GM18511 (cell line): ENCODE results near the gene NPEPL1.
"Not testable (repeated sequence)": the region's sequence is repeated elsewhere in the genome, so short reads cannot be mapped to it uniquely, and the experiment has no call there.

Experiments
- ATAC-seq: cut with Tn5 transposase; IDR thresholded peaks from one replicate; pipeline ENCODE4 v1.9.1; 2021; ENCODE audit warnings: mild to moderate bottlenecking, moderate library complexity; ENCODE audit not compliant: unreplicated experiment

Gene NPEPL1

DNA sequence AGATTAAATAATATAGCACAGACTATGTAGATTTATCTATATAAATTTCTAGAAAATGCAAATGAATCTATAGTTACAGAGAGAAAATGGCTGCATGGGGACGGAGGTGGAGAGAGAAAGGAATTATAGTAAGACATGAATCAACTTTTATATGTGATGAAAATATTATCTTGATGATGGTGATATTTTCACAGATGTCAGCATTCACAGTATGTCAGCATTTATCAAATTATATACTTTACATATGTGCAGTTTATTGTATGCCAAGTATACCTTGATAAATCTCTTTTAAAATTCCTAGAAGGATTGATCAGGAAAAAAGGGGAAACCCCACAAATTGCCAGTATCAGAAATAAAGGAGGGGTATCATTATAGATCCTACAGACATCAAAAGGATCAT is 44.6 kb downstream of the NPEPL1 start:
- no peak for ATAC-seq

DNA sequence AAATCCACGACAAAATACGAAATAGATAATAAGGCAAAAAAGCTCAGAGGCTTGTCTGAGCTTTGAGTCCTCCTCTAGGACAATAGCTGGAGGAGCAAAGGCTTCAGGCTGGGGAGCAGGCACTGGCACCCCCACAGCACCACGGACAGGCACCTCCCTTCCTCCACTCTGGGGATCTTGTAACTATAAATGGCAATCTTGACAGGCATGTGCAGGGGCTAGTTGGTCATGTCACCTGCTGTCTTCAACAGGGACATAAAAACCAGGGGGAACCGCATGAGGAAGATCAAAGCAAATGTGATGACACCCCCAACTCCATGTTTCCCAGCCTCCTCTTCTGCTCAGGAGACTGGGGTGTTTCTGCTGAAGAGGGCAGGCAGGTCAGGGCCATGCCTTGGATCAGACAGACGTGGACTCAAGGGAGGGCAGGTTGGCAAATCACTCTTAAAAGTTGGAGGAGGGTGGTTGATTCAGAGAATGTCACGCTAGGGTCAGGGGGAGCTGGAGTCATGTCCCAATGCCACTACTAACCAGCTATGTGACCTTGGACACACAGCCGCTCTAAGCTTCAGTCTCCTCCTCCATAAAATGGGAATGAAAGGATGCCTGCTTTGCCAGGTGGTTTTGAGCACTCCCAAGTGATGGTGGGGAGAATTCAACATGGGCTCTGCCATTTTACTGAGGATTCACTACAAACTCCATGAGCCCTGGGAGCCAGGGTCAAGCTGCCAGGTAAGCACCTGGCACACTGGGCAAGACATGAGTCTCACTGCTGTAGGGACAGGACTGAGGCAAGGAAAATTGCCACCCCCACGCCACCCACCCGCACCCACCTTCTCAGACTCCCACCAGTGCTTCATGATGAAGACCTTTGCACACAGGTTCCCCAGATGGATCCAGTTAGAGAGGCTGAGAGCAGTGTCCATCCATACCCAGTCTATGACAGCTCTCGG is 48.0 kb downstream of the NPEPL1 start:
- ATAC-seq: no peak

DNA sequence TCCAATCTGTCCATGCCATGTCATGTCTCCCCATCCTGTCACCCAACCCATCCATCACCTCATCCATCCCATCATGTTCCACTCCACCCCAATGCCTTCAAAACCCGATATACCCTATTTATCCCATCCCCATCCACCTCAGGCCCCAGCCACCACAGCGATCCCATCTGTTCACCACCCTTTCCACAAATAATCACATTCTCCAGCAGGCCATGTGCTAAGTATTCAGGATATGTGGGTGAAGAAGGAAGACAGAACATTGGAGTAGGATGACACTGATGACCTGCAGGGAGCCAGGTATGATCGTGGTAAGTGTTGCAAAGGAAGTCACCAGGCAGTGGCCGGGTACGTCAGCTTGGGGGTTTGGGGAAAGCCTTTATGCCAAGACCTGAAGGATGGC is 48.8 kb downstream of the NPEPL1 start:
- no peak for ATAC-seq

DNA sequence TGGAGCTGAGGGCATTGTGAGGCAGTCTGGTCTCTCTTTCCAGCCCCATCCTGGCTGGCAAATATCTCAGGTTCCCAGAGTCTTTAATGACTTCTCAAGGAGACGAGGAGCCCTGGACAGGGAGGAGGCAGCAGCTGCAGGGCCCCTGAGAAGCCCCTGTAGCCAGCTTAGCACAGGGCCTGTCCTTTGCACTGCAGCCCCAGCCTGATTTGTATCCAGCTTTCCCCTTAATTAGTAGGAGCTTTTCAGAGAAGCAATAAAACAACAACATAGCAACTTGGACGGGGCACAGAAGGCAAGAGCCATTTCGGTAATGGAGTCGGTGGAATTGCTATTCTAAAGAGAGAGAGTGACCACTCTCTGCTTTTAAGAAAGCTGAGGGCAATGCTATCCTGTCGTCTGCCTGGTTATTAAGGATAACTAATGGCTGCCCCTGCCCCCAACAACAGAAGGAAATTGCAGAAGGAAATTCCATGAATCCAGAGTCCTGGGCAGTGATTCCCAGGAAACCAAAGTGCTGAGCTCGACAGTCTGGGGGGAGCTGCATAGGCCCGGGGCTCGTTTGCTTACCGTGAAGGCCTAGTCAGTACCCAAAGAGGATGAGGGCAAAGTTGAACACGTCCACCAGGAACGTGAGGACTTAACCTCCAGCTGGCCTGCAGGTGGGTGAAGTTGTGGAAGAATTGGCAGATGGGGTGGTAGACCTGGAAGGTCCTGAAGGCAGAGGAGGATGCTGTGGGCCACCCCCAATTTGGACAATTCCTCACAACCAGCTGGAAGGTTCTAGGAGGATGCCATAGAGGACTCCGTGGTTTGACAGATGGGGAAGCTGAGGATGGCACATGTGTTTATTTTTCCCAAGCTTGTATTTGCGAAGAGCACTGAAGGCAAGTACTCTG is 50.3 kb downstream of the NPEPL1 start:
- no peak for ATAC-seq

DNA sequence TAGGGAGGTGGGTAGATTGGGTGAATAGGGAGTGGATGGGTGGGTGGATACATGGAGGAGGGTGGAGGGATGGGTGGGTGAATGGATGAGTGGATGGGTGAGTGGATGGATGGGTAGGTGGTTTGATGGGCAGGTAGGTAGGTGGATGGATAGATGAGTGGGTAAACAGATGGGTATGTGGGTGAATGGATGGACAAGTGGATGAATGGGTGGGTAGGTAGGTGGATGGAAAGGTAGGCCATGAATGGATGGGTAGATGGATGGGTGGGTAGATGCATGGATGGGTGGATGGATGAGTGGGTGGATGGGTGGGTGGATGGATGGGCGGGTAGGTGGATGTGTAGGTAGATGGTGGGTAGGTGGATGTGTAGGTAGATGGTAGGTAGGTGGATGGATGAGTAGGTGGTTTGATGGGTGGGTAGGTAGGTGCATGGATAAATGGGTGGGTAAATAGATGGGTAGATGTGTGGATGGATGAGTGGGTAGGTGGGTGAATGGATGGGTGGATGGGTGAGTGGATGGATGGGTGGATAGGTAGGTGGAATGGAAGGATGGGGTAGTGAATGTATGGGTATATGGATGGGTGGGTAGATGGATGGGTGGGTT is 51.4 kb downstream of the NPEPL1 start:
- no peak for ATAC-seq

DNA sequence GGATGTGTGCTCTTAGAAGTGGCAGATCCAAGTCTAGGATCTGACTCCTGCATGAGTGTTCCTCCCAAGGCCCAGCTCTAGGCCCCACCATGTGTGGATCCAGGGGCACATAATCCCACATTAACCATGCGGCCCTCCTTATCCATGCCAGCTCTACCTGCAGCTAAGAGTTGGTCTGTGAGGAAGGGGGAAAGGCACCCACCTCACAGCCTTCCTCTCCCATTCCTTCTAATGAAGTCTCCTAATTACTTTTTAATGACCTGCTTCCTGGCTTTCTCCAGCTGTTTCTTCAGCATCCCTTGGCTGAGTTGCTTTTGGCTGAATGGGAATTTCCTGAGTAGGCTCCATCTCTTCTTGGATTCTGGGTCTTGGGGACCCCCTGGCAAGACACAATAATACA is 52.2 kb downstream of the NPEPL1 start:
- no peak for ATAC-seq

DNA sequence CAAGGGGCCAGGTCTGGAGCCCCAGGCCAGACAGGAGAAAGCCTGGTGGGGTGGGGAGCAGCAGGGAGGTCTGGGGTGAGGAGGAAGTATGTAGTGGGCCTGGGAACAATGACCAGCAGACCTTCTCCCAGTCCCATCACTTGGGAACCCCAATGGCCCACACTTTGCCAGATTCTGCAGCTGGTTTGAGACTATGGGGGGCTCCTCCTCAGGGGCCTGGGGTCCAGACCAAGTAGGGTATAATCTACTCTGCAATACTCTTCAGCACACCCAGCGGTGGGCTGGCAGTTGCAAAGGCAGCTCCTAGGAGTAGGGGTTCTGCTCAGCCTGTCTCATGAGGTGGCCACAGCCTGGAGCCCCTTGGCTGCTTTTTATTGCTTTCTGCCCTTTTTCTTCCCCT is 52.8 kb downstream of the NPEPL1 start:
- no peak for ATAC-seq

DNA sequence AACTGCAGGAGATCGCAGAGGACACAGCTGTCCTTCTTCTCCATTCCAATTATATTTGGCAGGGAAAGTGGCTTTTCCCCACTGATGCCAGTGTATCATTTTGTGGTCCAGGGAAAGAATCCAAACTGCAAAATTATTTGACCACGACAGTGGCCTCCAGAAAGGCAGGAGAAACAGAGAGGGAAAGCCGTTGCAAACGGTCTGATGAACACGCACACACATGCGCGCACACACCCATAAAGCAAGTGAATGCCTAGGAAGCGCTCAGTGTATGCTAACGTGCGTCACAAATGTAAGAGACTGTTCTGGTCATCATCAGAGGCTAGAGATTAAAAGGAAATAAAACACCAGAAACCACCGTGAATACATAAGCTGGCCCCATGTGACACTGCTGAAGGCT is 54.0 kb downstream of the NPEPL1 start:
- no peak for ATAC-seq

DNA sequence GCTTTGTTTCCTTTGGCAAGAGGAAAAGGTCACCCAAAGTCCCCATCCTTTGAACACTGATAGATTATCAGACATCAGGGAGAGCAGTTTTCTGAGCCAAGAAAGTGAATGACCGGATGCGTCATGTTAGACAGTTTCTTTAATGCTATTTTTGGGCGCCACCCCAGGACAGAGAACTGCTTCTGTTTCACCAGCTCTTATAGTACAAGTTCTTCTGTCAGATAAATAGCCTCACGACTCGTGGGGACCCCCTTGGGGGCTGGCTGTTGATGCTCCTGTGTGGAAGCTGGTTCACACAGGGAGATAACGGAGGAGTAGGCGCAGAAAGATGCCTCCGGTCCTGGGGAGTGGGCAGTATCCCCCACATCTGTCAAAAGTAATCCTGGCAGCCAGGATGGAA is 54.6 kb downstream of the NPEPL1 start:
- no peak for ATAC-seq

DNA sequence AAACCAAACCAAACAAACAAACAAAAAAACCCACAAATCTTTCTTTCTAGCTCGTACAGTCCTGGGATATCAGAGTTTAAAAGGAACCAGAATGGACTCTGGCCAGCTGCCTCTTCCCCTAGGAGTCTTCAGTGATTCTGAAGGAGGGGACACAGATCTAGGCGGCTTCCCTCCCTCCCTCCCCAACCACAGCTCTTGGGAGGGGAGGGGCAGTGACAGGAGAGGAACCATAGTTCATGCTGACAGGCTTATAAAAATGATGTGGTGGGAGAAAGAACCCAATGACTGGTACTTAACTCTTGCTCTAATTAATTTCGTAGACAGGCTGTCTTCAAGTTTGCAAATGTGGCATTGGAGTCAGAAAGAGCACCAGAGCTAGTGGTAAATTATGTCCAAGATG is 56.0 kb downstream of the NPEPL1 start:
- ATAC-seq: no peak

DNA sequence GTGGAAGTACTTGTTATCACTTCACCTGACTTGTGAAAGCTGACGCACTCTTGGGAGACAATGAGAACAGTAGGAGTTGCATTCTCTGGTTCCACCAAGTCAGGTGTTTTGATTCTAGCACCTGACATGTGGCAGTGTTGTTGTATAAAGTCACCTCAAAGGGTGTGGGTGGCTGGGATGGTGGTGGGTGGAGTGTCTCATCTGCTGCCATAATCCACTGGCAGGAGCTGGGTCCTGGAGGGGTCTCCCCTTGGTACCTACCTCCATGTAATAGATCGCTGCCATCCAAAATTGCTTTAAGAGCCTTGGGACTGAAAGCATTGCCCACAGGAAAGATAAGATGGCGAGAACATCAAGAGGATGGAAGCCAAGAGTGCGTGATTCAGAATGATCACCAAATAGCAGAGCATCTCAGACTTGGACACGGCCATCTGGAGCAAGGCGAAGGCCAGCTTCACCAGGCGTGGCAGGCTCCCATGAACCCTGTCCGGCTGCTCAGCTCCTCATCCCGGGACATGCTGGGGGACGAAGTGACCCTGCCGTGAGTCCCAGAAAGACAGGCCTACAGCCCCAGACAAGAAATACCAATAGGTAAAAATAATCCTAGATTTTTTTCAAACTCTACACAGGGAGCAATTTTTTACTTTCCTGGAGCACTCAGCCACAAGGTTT is 56.6 kb downstream of the NPEPL1 start:
- no peak for ATAC-seq

DNA sequence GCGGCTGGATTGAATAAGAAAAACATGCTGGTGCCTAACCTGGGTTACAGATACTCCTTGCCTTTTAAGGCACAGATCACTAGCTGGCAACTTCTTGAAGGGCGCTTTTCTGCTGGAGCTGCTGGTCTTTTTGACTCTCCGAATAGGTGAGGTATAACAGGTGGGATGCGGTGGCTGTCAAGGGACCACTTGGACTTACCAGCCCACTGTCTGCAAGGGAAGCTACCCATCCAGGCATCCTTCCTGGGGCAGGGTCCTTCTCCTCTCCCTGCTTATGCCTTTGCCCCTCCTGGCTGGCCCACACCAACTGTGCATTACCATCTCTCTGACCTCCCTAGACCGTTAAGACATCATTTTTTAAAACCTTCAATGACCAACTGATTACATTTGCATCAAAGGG is 57.4 kb downstream of the NPEPL1 start:
- no peak for ATAC-seq

DNA sequence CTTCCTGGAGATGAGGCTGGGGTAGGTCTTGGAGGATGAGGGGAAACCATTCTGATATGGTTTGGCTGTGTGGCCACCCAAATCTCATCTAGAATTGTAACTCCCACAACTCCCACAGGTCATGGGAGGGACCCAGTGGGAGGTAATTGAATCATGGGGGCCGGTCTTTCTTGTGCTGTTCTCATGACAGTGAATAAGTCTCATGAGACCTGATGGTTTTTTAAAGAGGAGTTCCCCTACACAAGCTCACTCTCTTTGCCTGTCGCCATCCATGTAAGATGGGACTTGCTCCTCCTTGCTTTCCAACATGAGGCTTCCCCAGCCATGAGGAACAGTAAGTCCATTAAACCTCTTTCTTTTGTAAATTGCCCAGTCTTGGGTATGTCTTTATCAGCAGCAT is 58.1 kb downstream of the NPEPL1 start:
- ATAC-seq: not testable (repeated sequence)

DNA sequence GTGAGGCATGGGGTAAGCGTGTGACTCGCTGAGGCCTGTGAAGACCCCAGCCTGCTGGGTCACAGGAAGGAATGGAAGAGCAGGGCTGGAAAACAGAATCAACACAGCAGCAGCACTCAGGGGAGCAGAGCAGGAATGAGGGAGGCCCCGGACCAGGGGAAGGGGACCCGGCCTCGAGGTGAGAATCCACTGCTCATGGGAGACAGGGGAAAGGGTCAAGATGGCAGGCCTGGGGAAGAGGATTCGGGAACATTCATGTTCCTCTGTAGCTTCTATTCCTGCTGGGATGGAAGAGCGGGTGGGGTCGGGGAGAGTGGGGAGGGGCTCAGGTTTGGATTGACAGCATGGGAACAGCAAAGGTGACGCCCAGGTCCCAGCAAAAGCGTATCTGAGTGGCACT is 59.4 kb downstream of the NPEPL1 start:
- ATAC-seq: no peak

DNA sequence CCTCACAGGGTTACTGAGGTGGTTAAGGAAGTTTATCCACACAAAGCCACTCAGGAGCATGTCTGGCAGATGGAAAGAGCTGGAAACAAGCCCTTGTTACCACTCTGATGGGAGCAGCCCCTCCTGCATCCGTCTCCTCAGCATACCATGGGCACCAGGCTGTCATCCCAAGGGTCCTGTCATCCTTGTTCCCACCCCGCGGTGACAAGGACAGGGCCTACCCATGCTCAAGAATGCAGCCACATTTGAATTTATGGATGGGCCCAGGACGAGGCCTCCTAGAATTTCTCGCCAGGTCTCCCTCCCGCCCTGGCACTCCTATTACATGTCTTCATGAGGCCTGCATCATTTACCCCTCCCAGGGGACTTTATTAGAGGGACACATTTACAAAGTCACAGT is 60.0 kb downstream of the NPEPL1 start:
- ATAC-seq: no peak

DNA sequence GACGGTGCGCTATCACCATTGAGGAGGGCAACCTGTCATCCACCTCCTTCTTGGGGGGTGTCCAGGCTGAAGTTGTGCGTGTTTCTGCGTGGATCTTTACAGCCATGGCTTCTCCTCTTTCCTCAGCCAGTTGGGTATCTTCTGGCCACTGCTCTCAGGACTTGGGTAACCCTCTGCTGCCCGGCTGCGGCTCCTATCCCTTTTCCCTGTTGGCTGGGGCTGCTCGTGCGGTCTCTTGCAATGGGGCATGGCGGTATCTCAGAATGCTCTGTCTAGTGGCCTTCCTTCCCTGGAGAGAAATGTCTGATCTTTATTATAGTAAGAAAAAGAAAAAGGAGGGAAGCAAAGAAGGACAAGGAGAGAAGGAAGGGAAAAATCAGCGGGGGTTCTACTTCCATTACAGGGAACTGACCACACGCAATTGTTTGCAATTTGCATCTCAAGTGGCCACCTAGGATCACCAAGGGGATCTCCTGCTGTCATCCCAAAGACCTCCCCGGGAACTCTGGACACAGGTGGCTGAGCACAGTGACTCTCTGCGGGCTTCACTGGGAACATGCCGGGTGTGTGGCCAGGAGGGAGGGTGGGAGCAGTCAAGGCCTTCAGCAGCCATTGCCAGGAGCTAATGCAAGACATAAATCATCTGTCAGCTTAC is 60.8 kb downstream of the NPEPL1 start:
- no peak for ATAC-seq

DNA sequence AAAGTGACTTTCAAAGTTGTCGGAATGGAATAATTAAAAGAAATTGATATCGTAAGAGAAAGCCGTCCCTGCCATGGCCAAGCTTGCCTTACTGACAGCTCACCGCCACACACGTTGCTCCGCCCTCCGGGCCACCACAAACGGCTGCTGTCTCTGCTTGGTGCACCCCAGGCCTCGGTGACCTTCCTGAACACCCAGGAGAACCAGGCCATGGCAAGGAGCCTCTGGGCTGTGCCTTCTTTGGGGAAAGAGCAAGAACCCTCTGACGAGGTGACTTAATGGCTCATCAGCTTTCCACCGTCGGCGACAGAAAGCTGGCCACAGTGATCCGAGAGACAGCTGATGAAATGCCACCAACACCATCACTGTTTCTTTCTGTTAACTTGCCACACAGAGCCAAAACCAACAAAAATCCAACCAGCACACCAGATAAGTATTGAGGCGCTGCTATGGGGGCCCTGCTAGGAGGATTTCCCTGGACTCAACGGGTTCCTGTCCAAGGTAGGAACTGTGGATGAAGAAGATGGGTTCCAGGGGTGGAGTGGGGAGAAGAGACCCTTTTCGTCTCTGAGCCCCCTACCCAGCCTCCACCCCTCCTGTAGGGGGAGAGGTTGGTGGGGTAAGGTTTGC is 61.4 kb downstream of the NPEPL1 start:
- no peak for ATAC-seq

DNA sequence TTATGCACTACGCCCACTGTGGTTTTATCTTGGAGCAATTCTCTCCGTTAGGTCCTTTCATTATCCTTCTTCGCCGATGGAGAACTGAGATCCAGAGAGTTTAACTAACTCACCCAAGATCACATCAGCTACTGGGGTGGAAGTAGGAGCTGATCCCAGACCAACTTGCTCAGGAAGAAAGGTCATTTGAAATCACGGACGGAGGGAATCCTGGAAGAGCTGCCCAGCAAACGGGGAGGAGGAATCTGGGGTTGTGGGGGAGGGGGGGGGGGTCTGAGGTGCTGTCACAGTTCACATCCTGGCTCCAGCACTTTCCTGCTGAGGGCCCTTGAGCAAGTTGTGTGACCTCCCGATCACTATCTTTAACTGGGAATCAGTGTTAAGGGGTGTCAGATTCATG is 62.0 kb downstream of the NPEPL1 start:
- no peak for ATAC-seq

DNA sequence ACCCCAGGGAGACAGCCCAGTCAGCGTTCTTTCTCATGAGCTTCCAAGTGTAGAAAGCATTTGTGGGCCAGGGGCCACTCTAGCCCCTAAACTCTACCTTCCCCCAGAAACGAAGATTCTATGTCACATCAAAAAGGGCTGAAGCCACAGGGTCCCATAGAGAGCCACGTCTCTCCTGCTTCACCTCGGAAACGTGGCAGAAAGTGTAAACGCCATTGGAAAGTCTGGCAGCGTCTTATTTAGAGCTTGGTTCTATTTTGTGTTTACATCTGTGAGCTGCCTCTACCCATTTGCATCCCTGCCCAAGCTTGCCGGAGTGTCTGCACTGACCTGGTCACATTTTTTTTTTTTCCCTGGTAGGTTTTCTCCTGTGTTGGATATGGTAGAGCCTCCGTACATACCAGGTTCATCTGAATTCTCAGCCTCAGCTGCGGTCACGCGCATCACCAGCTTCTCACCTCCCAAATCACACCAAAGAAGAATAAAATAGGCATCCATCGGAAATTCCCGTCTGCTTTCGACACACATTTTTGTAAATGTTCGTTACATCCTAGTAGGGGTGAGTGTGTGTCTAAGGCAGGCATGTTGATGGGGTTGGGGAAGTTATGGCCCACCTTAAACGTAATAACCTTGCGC is 62.6 kb downstream of the NPEPL1 start:
- ATAC-seq: no peak
